Activated CD8-positive, alpha-beta memory T cell treated with anti-CD3 and anti-CD28 coated beads, Interleukin-2, amount 50 U/mL, for 1 hour (primary cell): ENCODE data around the gene VPS39.

ENCODE experiments used
- DNase-seq: peaks from one replicate; pipeline ENCODE4 v3.0.0-alpha.2; 2020; ENCODE audit errors: extremely low read depth

Gene VPS39

DNA sequence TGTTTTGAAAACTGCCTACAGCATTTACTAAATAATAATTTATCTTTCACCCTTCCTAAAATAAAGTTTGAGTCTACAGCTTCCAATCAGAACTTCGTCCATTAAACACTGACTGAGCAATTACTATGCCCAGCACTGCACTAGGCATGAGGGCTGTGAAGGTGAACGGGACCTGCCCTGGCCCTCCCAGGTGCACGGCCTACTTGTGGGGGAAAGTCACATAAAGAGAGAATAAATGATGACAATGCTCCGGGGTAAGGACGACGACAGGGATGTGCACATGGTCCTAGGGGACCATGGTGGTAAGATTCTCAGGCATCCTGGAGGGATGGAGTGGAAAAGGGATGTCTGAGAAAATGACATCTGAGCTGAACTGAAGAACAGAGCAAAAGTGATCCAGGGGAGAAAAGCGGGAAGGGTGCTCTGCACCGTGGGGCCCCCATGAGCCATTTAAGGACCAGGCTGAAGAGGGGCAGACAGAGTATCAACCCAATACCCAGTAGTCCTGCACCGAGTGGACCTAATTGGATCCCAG is 63.2 kb downstream of the VPS39 start:
- DNase-seq: no peak

DNA sequence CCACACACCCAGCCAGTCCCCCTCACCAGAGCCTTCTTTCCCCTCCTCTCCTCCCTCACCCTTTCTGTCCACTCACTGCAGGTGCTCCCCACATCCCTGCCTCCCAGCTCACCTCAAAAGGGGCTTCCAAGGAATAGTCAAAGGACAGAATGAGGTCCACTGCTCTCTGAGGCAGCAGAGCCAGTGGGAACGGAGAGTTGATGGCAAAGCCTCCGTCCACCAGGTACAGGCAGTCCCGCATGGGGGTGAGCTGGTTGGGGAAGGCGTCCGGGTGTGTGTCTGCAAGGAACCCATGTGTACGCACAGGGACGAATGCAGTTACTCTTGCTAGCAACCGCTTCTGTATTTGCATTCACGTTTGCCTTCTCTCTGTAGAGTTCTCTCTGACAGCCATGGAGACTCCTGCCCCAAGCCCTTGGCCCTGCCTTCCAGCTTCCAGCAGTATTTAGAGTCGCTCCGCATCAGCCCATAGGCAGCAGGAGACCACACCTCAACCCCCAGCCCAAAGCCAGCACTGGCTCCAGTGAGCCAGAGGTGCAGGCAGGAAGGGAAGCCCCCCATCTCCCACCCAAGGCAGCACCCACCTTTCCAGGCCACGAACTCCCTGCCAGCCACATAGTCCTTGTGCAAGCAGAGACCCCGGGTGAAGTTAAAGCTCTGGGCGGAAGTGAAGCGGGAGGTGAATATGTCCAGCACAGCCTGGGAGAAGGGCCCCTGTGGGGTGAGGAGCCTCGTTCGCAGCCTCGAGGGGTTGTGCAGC is 64.1 kb downstream of the VPS39 start:
- DNase-seq: no peak

GRCh38 chr15:42143356-42143755 is 64.7 kb downstream of the VPS39 start:
- no peak for DNase-seq

- no peak for DNase-seq
Measured at GRCh38 chr15:42141795-42142667, 66.1 kb downstream of the VPS39 start.

GRCh38 chr15:42141246-42141645 is 66.9 kb downstream of the VPS39 start:
- no peak for DNase-seq

DNA sequence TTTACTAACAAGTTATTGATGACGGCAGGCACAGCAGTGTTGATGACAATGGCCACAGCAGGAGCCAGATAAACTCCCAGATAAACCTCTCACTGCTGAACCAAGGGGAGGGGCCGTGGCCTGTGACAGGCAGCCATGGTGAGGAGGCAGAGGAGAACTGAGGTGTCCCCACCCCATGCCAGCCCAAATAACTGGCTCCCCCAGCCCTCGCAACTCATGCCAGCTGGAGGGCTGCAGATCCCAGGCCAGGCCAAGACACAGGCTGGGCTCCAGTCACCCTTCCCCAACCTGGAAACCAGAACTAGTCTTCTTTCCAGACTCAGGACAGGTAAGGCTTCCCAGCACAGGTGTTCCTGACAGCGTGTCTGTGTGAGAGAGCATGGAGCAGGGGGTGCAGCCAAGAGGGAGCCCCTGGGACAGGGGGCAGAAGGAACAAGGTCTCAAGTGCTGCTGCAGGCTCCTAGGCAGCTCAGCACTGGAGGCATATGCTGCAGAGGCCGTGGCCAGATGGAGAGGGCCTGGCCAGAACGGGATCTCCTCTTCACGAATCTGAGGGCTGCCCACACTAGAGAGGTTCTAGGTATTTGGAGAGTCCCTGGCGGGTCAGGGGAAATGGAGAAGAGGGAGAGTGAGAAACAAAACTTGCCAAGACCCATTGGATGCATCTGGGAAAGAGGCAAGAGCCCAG is 67.6 kb downstream of the VPS39 start:
- no peak for DNase-seq

GRCh38 chr15:42139596-42139995 is 68.5 kb downstream of the VPS39 start:
- no peak for DNase-seq

DNA sequence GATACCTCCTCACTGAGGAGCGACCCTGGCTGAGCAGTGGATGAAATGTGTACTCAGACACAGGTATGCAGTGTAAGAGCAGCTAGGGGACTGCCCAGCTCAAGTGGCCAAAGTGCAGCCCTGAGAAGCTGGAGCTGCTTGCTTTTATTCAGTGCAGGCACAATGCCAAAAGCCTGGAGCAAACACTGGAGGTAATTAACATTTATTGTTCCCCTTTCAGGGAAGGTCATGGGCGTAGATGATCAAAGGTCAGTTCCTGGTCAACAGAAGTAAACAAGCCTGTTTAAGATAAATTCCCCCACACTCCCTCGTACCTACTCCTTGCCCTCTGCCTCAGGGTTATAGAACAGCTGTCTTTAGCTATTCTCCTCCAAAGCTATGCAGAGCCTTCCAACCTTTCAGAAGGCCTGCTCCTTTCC is 69.1 kb downstream of the VPS39 start:
- no peak for DNase-seq

- no peak for DNase-seq
Measured at GRCh38 chr15:42138411-42138810, 69.7 kb downstream of the VPS39 start.

GRCh38 chr15:42137461-42138261 is 70.4 kb downstream of the VPS39 start:
- DNase-seq: no peak

DNA sequence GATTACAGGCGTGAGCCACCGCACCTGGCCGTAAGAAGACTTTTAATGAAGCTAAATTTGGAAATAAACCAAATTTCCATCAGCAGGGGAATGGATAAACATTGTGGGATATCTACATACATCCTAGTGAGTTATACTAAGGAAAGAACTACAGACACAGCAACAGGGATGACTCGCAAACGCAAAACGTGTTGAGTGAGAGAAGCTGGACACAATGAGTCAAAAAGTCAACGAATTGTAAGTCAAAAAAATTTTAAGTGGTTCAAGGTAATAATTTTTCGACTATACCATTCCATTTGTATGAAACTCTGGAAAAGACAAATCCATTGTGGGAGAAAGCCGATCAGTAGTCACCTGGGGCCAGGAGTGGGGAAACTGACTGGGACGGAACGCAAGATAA is 71.6 kb downstream of the VPS39 start:
- no peak for DNase-seq

DNA sequence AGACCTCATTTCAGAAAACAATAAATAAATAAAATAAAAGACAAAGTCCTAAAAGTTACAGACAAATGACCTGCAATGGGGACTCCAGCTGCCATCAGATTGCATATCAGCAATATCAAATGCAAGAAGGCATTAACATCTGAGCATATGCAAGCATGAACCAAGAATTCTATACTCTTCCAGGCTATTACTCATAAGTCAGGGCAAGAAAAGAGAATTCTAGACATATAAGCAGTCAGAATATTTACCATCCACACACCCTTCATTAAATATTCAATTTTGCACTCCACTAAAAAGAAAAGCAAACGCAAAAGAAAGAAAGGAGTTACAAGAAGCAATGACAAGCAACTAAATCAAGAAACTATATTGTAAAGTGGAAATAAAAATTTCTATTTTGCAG is 72.8 kb downstream of the VPS39 start:
- no peak for DNase-seq

GRCh38 chr15:42134617-42135245 is 73.4 kb downstream of the VPS39 start:
- no peak for DNase-seq

DNA sequence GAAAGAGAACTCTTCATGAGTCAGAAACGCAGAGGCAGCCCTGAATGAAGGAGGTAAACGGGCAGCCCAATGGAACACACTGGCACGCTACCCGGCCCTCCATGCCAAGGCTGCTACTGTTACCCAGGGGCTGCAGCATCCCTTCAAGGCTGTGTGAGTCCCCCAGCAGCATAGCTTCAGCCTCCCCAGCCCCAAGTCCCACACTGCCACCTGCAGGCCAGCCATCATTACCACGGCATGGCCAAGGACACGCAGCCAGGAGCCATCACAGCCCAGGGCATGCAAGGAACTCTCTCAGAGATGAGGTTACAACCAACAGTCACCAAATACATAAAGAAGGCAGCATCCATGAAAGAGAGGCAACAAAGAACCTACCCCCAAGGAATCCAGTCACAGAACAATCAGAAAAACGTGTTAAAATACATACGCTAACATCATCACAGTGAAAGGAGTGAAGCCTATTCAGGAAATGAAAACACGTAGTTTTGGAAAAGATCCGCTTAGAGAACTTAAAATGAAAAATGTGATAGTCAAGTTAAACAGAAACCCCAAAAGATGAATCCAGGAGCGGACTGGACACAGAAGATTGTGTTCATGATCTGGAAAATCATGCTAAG is 74.1 kb downstream of the VPS39 start:
- peak; percentile 7 for DNase-seq

DNA sequence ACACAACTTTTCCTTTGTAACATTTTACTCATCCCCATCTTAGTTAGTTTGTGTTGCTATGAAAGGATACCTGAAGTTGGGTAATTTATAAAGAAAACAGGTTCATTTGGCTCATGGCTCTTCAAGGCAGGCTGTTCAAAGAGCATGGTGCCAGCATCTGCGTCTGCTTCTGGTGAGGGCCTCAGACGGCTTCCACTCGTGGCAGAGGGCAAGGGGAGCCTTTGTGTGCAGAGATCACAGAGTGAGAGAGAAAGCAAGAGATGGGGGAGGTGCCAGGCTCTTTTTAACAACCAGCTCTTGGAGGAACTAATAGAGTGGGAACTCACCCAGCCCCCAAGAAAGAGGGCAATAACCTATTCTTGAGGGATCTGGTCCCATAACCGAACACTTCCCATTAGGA is 74.7 kb downstream of the VPS39 start:
- no peak for DNase-seq

- DNase-seq: no peak
Measured at GRCh38 chr15:42131826-42132806, 76.0 kb downstream of the VPS39 start.

DNA sequence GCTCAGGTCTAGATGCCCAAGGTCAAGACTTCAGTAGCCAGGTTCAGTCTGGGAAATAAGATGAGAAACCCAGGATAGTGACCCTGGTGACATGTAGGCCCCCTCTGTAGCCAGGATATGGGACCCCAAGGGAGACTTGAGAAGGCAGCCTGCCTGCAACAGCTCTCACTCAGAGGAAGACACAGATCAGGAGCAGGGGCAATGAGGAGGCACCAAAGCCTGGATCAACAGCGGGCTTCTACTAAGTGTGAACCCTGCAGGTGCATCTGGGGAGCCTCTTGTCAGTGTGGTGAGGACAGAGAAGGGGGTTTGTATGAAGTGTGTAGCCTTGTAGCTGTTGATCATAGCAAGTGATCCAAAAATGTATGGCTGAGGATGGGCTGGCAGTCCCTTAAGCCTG is 77.1 kb downstream of the VPS39 start:
- DNase-seq: no peak

- DNase-seq: no peak
Measured at GRCh38 chr15:42130246-42130986, 77.7 kb downstream of the VPS39 start.

DNA sequence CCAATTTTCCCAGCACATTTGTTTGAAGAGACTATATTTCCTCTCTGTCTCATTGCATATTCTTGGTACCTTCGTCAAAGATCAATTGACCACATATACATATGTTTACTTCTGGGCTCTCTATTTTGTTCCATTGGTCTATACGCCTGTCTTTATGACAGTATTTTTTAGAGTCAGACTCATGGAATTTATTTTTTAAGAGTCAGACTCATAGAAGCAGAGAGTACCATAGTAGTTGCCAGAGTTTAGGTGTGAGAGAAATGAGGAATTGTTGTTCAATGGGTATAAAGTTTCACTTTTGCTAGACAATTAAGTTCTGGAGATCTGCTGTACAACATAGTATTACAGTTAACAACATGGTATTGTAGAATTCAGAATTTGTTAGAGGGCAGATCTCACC is 78.7 kb downstream of the VPS39 start:
- DNase-seq: no peak
